ENCODE results near the gene C4A.

DNA sequence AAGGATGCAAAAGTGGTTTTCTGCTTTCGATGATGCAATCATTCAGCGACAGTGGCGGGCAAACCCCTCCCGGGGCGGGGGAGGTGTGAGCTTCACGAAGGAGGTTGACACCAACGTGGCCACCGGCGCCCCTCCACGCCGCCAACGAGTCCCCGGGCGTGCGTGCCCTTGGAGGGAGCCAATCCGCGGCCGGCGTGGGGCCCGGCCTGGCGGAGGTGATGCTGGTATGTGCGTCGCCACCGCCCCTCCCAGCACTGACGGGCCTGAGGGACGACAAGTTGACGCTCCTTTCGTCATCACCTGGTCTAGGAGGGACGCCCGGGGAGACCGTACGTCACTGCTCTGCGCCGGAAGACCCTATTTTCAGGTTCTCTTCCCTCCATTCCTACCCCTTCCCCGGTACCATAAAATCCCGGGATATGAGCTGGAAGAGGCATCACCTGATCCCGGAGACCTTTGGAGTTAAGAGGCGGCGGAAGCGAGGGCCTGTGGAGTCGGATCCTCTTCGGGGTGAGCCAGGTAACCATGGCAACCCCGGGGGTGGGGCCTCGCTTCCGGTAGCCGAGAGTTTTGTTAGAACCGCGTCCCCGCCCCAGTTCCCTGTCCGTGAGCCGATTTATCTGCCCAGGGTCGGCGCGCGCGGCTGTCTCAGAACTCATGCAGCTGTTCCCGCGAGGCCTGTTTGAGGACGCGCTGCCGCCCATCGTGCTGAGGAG lies 9.7 kb upstream of the C4A start, which contains the start of gene DXO:
- TF ChIP-seq, protein P1, sequence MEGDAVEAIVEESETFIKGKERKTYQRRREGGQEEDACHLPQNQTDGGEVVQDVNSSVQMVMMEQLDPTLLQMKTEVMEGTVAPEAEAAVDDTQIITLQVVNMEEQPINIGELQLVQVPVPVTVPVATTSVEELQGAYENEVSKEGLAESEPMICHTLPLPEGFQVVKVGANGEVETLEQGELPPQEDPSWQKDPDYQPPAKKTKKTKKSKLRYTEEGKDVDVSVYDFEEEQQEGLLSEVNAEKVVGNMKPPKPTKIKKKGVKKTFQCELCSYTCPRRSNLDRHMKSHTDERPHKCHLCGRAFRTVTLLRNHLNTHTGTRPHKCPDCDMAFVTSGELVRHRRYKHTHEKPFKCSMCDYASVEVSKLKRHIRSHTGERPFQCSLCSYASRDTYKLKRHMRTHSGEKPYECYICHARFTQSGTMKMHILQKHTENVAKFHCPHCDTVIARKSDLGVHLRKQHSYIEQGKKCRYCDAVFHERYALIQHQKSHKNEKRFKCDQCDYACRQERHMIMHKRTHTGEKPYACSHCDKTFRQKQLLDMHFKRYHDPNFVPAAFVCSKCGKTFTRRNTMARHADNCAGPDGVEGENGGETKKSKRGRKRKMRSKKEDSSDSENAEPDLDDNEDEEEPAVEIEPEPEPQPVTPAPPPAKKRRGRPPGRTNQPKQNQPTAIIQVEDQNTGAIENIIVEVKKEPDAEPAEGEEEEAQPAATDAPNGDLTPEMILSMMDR (optimal IDR thresholded peaks at IDR 0.05 in 1 of 3, IDR thresholded peaks at IDR 0.05 in 1 of 3, conservative IDR thresholded peaks at IDR 0.05 in 1 of 3; ENCODE audit: extremely low read depth in 1 of 3, insufficient read depth in 2 of 3, low read length in 3 of 3): no peak
- TF ChIP-seq EZH2 (IDR thresholded peaks at IDR 0.05; ENCODE audit: low read length): no peak
